Osteoblast (primary cell): ENCODE data around the gene HOXB2. TPM values are rescaled to one million over a fixed set of nuclear protein-coding genes. Genes with fewer than 3 reads are reported as not detected.

Source experiments
- DNase-seq: peaks from one replicate; pipeline ENCODE4 v3.0.0; 2011; ENCODE audit warnings: low spot score, mixed read lengths; ENCODE audit not compliant: insufficient read length; ENCODE audit errors: missing footprints
- H2AFZ ChIP-seq: 2 replicates; pipeline ENCODE4 v1.6.0; 2011; ENCODE audit warnings: mild to moderate bottlenecking, low read length
- H3K27ac ChIP-seq: 2 replicates; pipeline ENCODE4 v1.5.1; 2011; ENCODE audit warnings: mild to moderate bottlenecking, low read depth, low read length, moderate library complexity
- H3K27me3 ChIP-seq: 2 replicates; pipeline ENCODE4 v1.6.0; 2012; ENCODE audit warnings: mild to moderate bottlenecking, control low read depth, inconsistent platforms, low read length, moderate library complexity; ENCODE audit not compliant: insufficient read depth
- H3K36me3 ChIP-seq: 2 replicates; pipeline ENCODE4 v1.5.1; 2011; ENCODE audit warnings: mild to moderate bottlenecking, low read length, control low read depth, moderate library complexity; ENCODE audit not compliant: insufficient read depth
- H3K4me1 ChIP-seq: 2 replicates; pipeline ENCODE4 v1.5.1; 2011; ENCODE audit warnings: mild to moderate bottlenecking, low read length, control low read depth, moderate library complexity; ENCODE audit not compliant: insufficient read depth
- H3K4me2 ChIP-seq: 2 replicates; pipeline ENCODE4 v1.6.0; 2011; ENCODE audit warnings: mild to moderate bottlenecking, low read length; ENCODE audit not compliant: insufficient read depth
- H3K4me3 ChIP-seq: fragments of 200-600 bp; sonication (generic); 3 replicates; pipeline ENCODE4 v1.5.1; 2012; ENCODE audit warnings: mild to moderate bottlenecking, low read length, inconsistent platforms; ENCODE audit not compliant: insufficient read depth
- H3K79me2 ChIP-seq: 2 replicates; pipeline ENCODE4 v1.6.0; 2012; ENCODE audit warnings: mild to moderate bottlenecking, low read length, control low read depth, inconsistent platforms; ENCODE audit not compliant: insufficient read depth
- H3K9me3 ChIP-seq: 2 replicates; pipeline ENCODE4 v1.5.1; 2011; ENCODE audit warnings: low read depth, low read length, control low read depth
- H4K20me1 ChIP-seq: 2 replicates; pipeline ENCODE4 v1.6.0; 2012; ENCODE audit warnings: mild to moderate bottlenecking, low read length, control low read depth; ENCODE audit not compliant: insufficient read depth
- total RNA-seq: library from RNA; depleted of rRNA; stranded (reverse); fragments of >200 nt; gene quantifications from 2 replicates; pipeline ENCODE4 v1.2.3, GENCODE V29; 2012
- TF ChIP-seq, protein P1 (sequence below): IDR thresholded peaks from 2 replicates; pipeline ENCODE4 v1.5.1; 2011; ENCODE audit warnings: mild to moderate bottlenecking, low read depth, low read length, moderate library complexity; ENCODE audit errors: extremely low read depth

Gene HOXB2
- total RNA-seq, 1 donor = 3.3 TPM

DNA sequence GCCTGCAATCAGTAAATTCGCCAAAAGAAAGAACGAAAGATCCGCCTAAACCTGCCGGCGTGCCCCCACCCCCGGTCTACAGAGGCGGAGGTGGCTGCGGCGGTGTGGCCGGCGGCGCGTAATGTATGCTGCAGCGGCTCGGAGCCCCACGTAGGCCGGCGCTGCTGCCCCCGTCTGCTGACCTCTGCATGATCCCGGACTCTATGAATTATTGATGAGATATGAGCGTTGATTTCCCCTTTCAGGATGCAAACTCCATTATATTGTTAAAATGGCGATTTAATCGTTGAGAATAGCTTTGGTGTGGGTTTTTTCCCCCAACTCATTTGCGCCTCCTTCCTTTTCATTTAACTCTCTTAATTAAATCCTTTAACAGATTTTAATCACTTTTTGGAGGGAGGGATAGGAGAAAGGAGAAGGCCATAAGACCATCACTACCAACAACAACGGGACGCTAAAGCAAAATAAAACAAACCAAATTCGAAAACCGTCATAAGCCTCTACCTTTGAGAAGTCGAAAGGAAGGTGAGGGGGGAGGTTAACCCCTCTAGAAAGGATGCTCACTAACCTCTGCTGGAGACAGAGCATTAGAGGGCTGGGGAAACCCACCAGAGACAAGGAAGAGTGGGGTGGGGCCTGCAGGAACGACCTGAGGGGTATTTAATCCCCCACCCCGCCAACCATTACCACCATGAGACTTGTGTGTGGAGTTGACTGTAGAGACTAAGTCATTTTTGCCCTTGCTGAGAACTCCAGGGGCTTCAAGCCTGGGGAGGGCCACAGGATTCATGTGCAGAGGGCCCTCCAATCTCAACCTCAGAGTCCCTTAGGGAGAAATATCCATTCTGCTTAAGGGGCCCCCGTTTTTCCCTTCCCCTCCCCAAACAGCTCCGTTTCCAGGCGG lies 41.7 kb upstream of the HOXB2 start:
- no peaks in the 10 kb centered on the region for H3K36me3 ChIP-seq
- no peaks in the 10 kb centered on the region for H3K9me3 ChIP-seq
- H3K4me2 ChIP-seq = peak overlapping the region; percentile 99
- H4K20me1 ChIP-seq = no peaks in the 10 kb centered on the region
- H3K27ac ChIP-seq = no peak overlapping the region
- peaks cover 11% of the 10 kb centered on the region for H3K4me1 ChIP-seq
- no peaks in the 10 kb centered on the region for H3K79me2 ChIP-seq
- peaks cover 86% of the 10 kb centered on the region for H3K27me3 ChIP-seq
- peak overlapping the region; percentile 95 for H2AFZ ChIP-seq
- H3K4me3 ChIP-seq = peak overlapping the region; percentile 89
- TF ChIP-seq, protein P1, sequence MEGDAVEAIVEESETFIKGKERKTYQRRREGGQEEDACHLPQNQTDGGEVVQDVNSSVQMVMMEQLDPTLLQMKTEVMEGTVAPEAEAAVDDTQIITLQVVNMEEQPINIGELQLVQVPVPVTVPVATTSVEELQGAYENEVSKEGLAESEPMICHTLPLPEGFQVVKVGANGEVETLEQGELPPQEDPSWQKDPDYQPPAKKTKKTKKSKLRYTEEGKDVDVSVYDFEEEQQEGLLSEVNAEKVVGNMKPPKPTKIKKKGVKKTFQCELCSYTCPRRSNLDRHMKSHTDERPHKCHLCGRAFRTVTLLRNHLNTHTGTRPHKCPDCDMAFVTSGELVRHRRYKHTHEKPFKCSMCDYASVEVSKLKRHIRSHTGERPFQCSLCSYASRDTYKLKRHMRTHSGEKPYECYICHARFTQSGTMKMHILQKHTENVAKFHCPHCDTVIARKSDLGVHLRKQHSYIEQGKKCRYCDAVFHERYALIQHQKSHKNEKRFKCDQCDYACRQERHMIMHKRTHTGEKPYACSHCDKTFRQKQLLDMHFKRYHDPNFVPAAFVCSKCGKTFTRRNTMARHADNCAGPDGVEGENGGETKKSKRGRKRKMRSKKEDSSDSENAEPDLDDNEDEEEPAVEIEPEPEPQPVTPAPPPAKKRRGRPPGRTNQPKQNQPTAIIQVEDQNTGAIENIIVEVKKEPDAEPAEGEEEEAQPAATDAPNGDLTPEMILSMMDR = no peak
- DNase-seq = no peak

DNA sequence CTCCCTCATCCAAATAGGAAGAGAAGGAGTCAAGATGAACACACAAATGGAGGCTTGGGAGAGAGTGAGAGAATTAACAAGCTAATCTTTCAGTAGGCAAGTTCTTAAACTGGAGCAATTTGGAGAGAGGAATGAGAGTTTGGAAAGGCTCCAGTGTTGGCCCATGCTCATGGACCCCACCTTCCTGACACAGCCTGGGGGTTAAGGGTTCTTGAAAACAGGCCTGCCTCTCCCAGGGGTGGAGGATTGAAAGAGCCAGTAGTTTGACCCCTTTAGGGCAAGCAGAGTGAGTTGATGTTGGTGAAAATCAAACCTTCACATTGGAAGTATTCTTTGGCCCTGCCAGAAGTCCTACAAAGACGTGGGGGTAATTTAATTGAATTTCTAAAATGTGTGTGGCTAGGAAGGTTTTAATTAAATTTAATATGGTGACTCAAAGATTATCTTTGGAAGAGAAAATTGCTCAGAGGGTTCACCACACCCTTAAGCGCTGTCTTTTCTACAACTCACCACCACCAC lies 39.4 kb upstream of the HOXB2 start:
- Histone ChIP-seq H3K4me1 (peaks cover 11% of the 10 kb centered on the region), H3K4me2 (peak overlapping the region; percentile 99), H4K20me1 (no peaks in the 10 kb centered on the region), H3K27ac (no peak overlapping the region), H3K79me2 (no peaks in the 10 kb centered on the region), H3K4me3 (no peak overlapping the region), H2AFZ (no peak overlapping the region), H3K36me3 (no peaks in the 10 kb centered on the region), H3K9me3 (no peaks in the 10 kb centered on the region), H3K27me3 (peaks cover 88% of the 10 kb centered on the region)
- TF ChIP-seq, protein P1 = no peak
- DNase-seq = no peak

DNA sequence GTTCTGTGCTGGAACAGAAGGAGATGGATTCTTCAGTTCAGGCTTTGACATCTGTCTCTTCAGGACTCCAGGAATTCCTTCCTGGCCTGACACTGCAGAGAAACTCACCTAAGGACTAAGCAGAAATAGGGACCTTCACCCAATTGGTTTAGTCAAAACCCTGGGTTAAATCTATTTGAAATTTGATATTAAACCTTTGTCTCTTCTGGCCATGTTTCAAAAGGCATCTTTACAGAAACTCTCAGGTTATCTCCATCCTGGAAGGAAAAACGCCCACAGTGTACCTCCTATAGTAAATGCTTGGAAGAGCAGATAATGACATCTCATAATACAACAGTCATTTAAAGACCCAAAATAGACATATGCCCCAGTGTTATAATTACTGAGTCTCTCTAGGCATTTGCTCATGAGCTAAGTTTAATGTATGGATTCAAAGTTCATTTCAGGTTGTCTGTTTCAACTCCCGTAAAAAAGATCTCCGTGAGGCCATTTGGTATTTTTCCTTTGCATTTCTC lies 38.9 kb upstream of the HOXB2 start:
- no peak overlapping the region for H3K4me3 ChIP-seq
- no peaks in the 10 kb centered on the region for H4K20me1 ChIP-seq
- H3K27me3 ChIP-seq = peaks cover 88% of the 10 kb centered on the region
- no peaks in the 10 kb centered on the region for H3K79me2 ChIP-seq
- H3K36me3 ChIP-seq = no peaks in the 10 kb centered on the region
- peaks cover 11% of the 10 kb centered on the region for H3K4me1 ChIP-seq
- no peak overlapping the region for H3K4me2 ChIP-seq
- H3K27ac ChIP-seq = no peak overlapping the region
- DNase-seq = no peak
- no peak overlapping the region for H2AFZ ChIP-seq
- no peaks in the 10 kb centered on the region for H3K9me3 ChIP-seq
- TF ChIP-seq, protein P1 = no peak

DNA sequence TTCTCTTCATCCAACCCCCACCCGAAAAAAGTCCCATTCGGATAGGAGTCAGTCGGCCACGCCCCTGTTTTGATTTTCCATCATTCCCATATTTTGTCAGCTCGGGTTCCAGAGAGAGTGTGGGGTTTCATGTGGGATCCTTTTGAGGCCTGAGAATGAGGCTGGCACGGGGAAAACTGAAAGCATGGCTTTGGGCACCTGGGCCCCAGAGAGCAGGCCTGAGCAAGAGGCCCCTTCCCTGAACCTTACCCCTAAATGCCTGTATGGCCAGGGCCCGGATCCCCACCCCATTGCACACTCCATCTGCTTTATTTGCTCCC lies 37.8 kb upstream of the HOXB2 start:
- no peak overlapping the region for H3K4me3 ChIP-seq
- no peak for DNase-seq
- no peak overlapping the region for H2AFZ ChIP-seq
- H3K4me1 ChIP-seq = peaks cover 11% of the 10 kb centered on the region
- no peaks in the 10 kb centered on the region for H4K20me1 ChIP-seq
- H3K36me3 ChIP-seq = no peaks in the 10 kb centered on the region
- no peaks in the 10 kb centered on the region for H3K9me3 ChIP-seq
- peaks cover 86% of the 10 kb centered on the region for H3K27me3 ChIP-seq
- H3K79me2 ChIP-seq = no peaks in the 10 kb centered on the region
- TF ChIP-seq, protein P1 = no peak
- no peak overlapping the region for H3K27ac ChIP-seq
- H3K4me2 ChIP-seq = no peak overlapping the region
